Kidney (tissue), 14 donors: ENCODE measurements around the gene ATP8A2. TPM values are rescaled to one million over a fixed set of nuclear protein-coding genes. Genes with fewer than 3 reads are reported as not detected.
"Not testable (repeated sequence)": the region's sequence is repeated elsewhere in the genome, so short reads cannot be mapped to it uniquely, and the experiment has no call there.

ENCODE experiments used
- DNase-seq, 5 donors: peaks; one replicate each; pipeline ENCODE4 v3.0.0-alpha.2; 2013 to 2020
- FAIRE-seq: peaks from 2 replicates; lab custom pipeline; 2012; peaks lifted over from hg19 to GRCh38; lab: Jason Lieb, UNC
- H3K27ac ChIP-seq, 2 donors: one replicate each; pipeline ENCODE4 v1.7.0; 2013; ENCODE audit warnings: low read depth in 2 of 2, low read length in 2 of 2, inconsistent platforms in 1 of 2
- H3K27me3 ChIP-seq: one replicate; pipeline ENCODE4 v1.7.1; 2013; ENCODE audit warnings: low read length, inconsistent platforms; ENCODE audit not compliant: control insufficient read depth, insufficient read depth
- H3K36me3 ChIP-seq, 3 donors: one replicate each; pipeline versions ENCODE4 v1.7.0 to v1.7.1; 2013; ENCODE audit warnings: low read length in 3 of 3, control low read depth in 1 of 3, inconsistent platforms in 1 of 3; ENCODE audit not compliant: insufficient read depth in 3 of 3, control insufficient read depth in 2 of 3
- H3K4me1 ChIP-seq, 3 donors: one replicate each; pipeline versions ENCODE4 v1.7.0 to v1.7.1; 2013; ENCODE audit warnings: low read length in 3 of 3, inconsistent platforms in 1 of 3, low read depth in 1 of 3; ENCODE audit not compliant: control insufficient read depth in 2 of 3, insufficient read depth in 2 of 3
- H3K4me3 ChIP-seq, 3 donors: one replicate each; pipeline versions ENCODE4 v1.7.0 to v1.8.1; 2013; ENCODE audit warnings: low read length in 3 of 3, control low read depth in 1 of 3, inconsistent platforms in 1 of 3
- H3K9ac ChIP-seq, 3 donors: one replicate each; pipeline versions ENCODE4 v1.7.0 to v1.7.1; 2013; ENCODE audit warnings: low read length in 3 of 3, control low read depth in 1 of 3, inconsistent platforms in 1 of 3
- H3K9me3 ChIP-seq, 3 donors: one replicate each; pipeline versions ENCODE4 v1.7.0 to v1.7.1; 2013; ENCODE audit warnings: low read length in 3 of 3, control low read depth in 1 of 3, inconsistent platforms in 1 of 3; ENCODE audit not compliant: control insufficient read depth in 2 of 3, insufficient read depth in 1 of 3
- intact Hi-C: fragments of 100-400 bp; cut with DNase I; formaldehyde crosslinking; loops from one replicate; pipeline ENCODE4 v1.11.1; 2022
- polyA plus RNA-seq: library from polyadenylated mRNA; stranded (reverse); fragments of 350-450 nt; fragmentation: Illumina TruSeq; extraction: RNeasy Lipid Tissue Mini Kit (QIAGEN cat#74804); gene quantifications from one replicate; pipeline ENCODE4 v1.2.3, GENCODE V29; 2014; ENCODE audit warnings: low read depth, low replicate concordance; ENCODE audit not compliant: insufficient read depth
- total RNA-seq: library from RNA; stranded (reverse); fragmentation: NEBNext Ultra II Directional; extraction: Animal tissue kit (Norgen Biotek cat#: 25700); gene quantifications from one replicate; pipeline ENCODE4 v1.2.1, GENCODE V29; 2021
- TF ChIP-seq, protein P1 (sequence below): IDR thresholded peaks from 3 replicates; pipeline ENCODE4 v1.5.1; 2012; ENCODE audit warnings: mild to moderate bottlenecking, moderate library complexity, borderline replicate concordance; ENCODE audit not compliant: insufficient read depth; ENCODE audit errors: extremely low read depth
- donor health status: control.
- donor health status: control.
- donor health status: control.
- donor health status: control.
- donor health status: control.
- donor health status: DM: yes; HTN: yes; CAD: no.
- donor health status: Normal renal cell carcinoma (clear cell type).

ATP8A2 gene
- total and polyA plus RNA-seq, 2 donors from 2014 or later, result 0.50 to 0.73 TPM

DNA sequence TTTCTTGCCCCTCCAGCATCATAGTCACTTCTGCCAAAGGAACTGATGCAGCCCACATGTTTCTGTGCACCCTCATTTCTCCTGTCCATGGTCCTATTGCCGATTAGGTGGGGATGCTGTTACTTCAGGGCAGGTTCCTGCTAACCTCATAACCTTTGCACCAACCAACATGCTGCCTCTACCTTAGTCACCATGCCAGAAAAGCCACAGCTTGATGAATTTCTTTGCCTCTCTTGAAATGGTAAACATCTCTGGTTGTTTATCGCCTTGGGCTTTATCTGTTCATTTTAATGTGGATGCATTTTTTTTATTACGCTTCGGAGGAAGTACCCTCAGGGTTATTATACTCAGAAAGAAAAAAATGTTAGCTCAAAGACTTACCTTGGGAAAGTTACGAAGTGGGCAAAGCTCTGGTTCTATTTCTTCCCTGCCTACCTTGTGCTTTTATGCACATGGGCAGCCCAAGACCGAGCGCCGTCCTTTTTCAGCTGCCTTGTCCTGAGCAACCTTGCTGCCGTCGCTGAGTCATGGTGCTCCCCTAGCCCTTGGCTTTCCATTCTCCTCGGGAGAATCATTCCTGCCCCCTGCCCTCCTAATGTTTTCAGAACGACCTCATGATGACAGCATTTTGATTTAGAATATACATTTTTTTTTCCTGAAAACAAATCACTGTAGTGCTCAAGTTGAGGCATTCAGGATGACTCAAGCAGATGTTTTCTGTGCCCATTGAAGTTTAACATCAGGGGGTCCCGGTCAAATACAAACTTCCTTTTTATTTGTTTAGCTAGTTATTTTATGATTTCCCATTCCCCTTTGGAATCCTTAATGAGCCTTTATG, 400.1 kb downstream of the ATP8A2 start:
- no peaks in the 10 kb centered on the region for H3K36me3 ChIP-seq
- no peak overlapping the region for H3K27ac ChIP-seq
- FAIRE-seq (no peak), DNase-seq (peak in 2 of 5 donors; percentile 30 to 48)
- no peaks in the 10 kb centered on the region for H3K4me1 ChIP-seq
- H3K27me3 ChIP-seq, result no peaks in the 10 kb centered on the region
- no peaks in the 10 kb centered on the region for H3K9me3 ChIP-seq
- TF ChIP-seq, protein P1, sequence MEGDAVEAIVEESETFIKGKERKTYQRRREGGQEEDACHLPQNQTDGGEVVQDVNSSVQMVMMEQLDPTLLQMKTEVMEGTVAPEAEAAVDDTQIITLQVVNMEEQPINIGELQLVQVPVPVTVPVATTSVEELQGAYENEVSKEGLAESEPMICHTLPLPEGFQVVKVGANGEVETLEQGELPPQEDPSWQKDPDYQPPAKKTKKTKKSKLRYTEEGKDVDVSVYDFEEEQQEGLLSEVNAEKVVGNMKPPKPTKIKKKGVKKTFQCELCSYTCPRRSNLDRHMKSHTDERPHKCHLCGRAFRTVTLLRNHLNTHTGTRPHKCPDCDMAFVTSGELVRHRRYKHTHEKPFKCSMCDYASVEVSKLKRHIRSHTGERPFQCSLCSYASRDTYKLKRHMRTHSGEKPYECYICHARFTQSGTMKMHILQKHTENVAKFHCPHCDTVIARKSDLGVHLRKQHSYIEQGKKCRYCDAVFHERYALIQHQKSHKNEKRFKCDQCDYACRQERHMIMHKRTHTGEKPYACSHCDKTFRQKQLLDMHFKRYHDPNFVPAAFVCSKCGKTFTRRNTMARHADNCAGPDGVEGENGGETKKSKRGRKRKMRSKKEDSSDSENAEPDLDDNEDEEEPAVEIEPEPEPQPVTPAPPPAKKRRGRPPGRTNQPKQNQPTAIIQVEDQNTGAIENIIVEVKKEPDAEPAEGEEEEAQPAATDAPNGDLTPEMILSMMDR, result no peak
- no peak overlapping the region for H3K9ac ChIP-seq
- no peak overlapping the region for H3K4me3 ChIP-seq
- intact Hi-C loops, result no loop called here

DNA sequence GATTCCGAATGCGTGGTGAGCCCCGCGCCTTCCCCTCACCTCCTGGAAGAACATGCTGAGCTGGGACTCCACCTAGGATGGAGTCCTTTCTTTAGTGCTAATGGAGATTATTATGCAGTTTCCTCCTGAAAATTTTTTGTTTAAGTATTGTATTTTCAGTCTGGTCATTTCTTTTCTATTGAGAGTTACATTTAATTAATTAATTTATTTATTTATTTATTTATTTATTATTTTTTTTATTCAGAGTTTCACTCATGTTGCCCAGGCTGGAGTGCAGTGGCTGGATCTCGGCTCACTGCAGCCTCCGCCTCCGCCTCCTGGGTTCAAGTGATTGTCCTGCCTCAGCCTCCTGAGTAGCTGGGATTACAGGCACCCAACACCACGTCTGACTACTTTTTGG, 400.8 kb downstream of the ATP8A2 start:
- intact Hi-C loops, DNase-seq, H3K27me3 ChIP-seq, H3K4me3 ChIP-seq, H3K36me3 ChIP-seq, FAIRE-seq, H3K9me3 ChIP-seq, H3K9ac ChIP-seq, H3K4me1 ChIP-seq, H3K27ac ChIP-seq: not testable (repeated sequence)

DNA sequence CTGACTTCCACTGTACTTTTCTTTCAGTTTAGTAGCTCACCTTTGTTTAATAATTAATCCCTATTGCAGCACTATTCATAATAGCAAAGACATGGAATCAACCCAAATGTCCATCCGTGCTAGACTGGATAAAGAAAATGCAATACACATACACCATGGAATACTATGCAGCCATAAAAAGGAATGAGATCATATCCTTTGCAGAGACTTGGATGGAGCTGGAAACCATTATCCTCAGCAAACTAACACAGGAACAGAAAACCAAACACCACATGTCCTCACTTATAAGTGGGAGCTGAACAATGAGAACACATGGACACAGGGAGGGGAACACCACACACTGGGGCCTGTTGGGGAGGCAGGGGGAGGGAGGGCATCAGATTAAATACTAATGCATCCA, 402.3 kb downstream of the ATP8A2 start:
- H3K9me3 ChIP-seq, H3K4me1 ChIP-seq, H3K27me3 ChIP-seq, H3K36me3 ChIP-seq, DNase-seq, H3K9ac ChIP-seq, H3K4me3 ChIP-seq, FAIRE-seq, H3K27ac ChIP-seq, intact Hi-C loops: not testable (repeated sequence)

DNA sequence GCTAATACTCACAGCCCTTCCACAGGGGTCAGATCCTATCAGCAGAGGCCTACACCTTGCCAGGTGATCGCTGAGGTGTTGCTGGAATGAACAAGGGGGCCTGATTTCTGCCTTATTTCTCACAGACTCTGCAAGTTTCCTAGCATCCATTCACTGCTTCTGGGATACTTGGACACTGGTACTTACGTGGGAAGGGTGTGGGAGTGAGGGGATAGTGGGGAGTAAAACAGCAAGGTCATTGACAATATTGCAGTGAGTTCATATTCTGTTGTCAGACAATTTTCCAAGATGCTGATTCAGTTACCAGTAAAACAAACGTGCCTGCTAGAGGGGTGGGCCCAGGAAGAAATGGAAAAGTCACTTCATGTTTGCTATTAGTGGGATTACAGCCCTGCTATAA, 403.5 kb downstream of the ATP8A2 start:
- FAIRE-seq, result no peak

More for the DNA sequence above, 403.5 kb downstream of the ATP8A2 start:
- H3K4me1 ChIP-seq, result no peaks in the 10 kb centered on the region
- no peak overlapping the region for H3K4me3 ChIP-seq
- H3K9me3 ChIP-seq, result no peaks in the 10 kb centered on the region
- no peak overlapping the region for H3K9ac ChIP-seq
- DNase-seq, result no peak
- H3K36me3 ChIP-seq, result no peaks in the 10 kb centered on the region
- H3K27ac ChIP-seq, result no peak overlapping the region
- TF ChIP-seq, protein P1, result no peak
- no peaks in the 10 kb centered on the region for H3K27me3 ChIP-seq
- intact Hi-C loops, result no loop called here
